H1 (cell line): Measurements from ENCODE around the gene REC8. TPM values are rescaled to one million over a fixed set of nuclear protein-coding genes. Genes with fewer than 3 reads are reported as not detected.

Source experiments
- CTCF ChIA-PET: fragments of 300-600 bp; sonication (Branson Sonifier 250); formaldehyde crosslinking; loops from one replicate; lab custom pipeline; 2021; ENCODE audit not compliant: partially characterized antibody; lab: Charles Lee
- POLR2A ChIA-PET: fragments of 300-600 bp; sonication (Branson Sonifier 250); formaldehyde crosslinking; loops from one replicate; lab custom pipeline; 2021; ENCODE audit warnings: inconsistent platforms; ENCODE audit not compliant: partially characterized antibody; lab: Charles Lee
- DNase-seq, 2 experiments: peaks; one replicate each; pipeline versions ENCODE4 v3.0.0 to v3.0.0-alpha.2; 2010 to 2022; ENCODE audit warnings: low spot score in 2 of 2, low read depth in 1 of 2, mixed read lengths in 1 of 2
- FAIRE-seq: peaks from 2 replicates; lab custom pipeline; 2011; peaks lifted over from hg19 to GRCh38; lab: Jason Lieb, UNC
- H2AFZ ChIP-seq: 2 replicates; pipeline ENCODE4 v1.8.1; 2012; ENCODE audit warnings: low read length, inconsistent platforms
- H2AK5ac ChIP-seq: 2 replicates; pipeline ENCODE4 v1.6.1; 2013; ENCODE audit warnings: low read depth, low read length
- H2BK120ac ChIP-seq: replicated peaks from 2 replicates; pipeline ENCODE3; 2013; ENCODE audit warnings: low read depth, low read length, inconsistent platforms
- H2BK12ac ChIP-seq: 2 replicates; pipeline ENCODE4 v1.6.1; 2013; ENCODE audit warnings: low read depth, low read length
- H2BK15ac ChIP-seq: 2 replicates; pipeline ENCODE4 v1.6.1; 2013; ENCODE audit warnings: low read length
- H2BK20ac ChIP-seq: 2 replicates; pipeline ENCODE4 v1.6.1; 2013; ENCODE audit warnings: low read length
- H2BK5ac ChIP-seq: 2 replicates; pipeline ENCODE4 v1.6.1; 2013; ENCODE audit warnings: low read depth, low read length
- H3K14ac ChIP-seq: 2 replicates; pipeline ENCODE4 v1.6.1; 2013; ENCODE audit warnings: inconsistent platforms; ENCODE audit not compliant: insufficient read length
- H3K18ac ChIP-seq: 2 replicates; pipeline ENCODE4 v1.6.1; 2013; ENCODE audit warnings: low read length; ENCODE audit errors: extremely low read depth
- H3K23ac ChIP-seq: 2 replicates; pipeline ENCODE4 v1.6.1; 2013; ENCODE audit warnings: inconsistent platforms; ENCODE audit not compliant: insufficient read length
- H3K23me2 ChIP-seq: 2 replicates; pipeline ENCODE4 v1.6.1; 2013; ENCODE audit warnings: low read depth, low read length
- H3K27ac ChIP-seq: 2 replicates; pipeline ENCODE4 v1.6.1; 2011; ENCODE audit warnings: low read depth, low read length, inconsistent platforms
- H3K27me3 ChIP-seq, 4 experiments: replicated peaks in 1 of 4; 1 replicate in 1 of 4; 2 replicates in 3 of 4; pipeline versions ENCODE4 v1.6.1 to v1.8.1; 2011 to 2013; ENCODE audit warnings: low read length in 3 of 4, mild to moderate bottlenecking in 3 of 4, inconsistent platforms in 2 of 4, mixed read lengths in 2 of 4, moderate library complexity in 1 of 4; ENCODE audit not compliant: control insufficient read depth in 3 of 4, insufficient read depth in 3 of 4; ENCODE audit errors: extremely low read depth in 1 of 4
- H3K36me3 ChIP-seq, 4 experiments: 2 replicates each; pipeline versions ENCODE4 v1.6.1 to v1.8.1; 2011 to 2013; ENCODE audit warnings: mild to moderate bottlenecking in 4 of 4, low read length in 3 of 4, moderate library complexity in 2 of 4, control low read depth in 1 of 4, inconsistent platforms in 1 of 4; ENCODE audit not compliant: insufficient read depth in 4 of 4, control insufficient read depth in 2 of 4
- H3K4ac ChIP-seq: replicated peaks from 2 replicates; pipeline ENCODE3; 2013; ENCODE audit warnings: low read length, low read depth, mixed read lengths, inconsistent platforms; ENCODE audit not compliant: insufficient read length
- H3K4me1 ChIP-seq, 4 experiments: replicated peaks in 1 of 4; 1 replicate in 1 of 4; 2 replicates in 3 of 4; pipeline versions ENCODE4 v1.6.1 to v1.8.1; 2011 to 2013; ENCODE audit warnings: low read length in 3 of 4, inconsistent platforms in 2 of 4, mixed read lengths in 1 of 4; ENCODE audit not compliant: insufficient read depth in 4 of 4, control insufficient read depth in 3 of 4
- H3K4me2 ChIP-seq, 2 experiments: 2 replicates each; pipeline versions ENCODE4 v1.6.1 to v1.8.1; 2011 to 2013; ENCODE audit warnings: low read depth in 2 of 2, low read length in 2 of 2, control low read depth in 1 of 2, inconsistent platforms in 1 of 2, mild to moderate bottlenecking in 1 of 2; ENCODE audit not compliant: insufficient read depth in 1 of 2
- H3K4me3 ChIP-seq, 4 experiments: fragments of 200-600, 300-600 bp in 1 of 4; sonication (generic), shearing (Covaris generic), sonication (Bioruptor Twin) in 1 of 4; 2 replicates each; pipeline versions ENCODE4 v1.5.1 to v1.8.1; 2011 to 2016; ENCODE audit warnings: low read length in 4 of 4, low read depth in 3 of 4, control low read depth in 2 of 4, inconsistent platforms in 2 of 4, mild to moderate bottlenecking in 2 of 4, mixed read lengths in 1 of 4, moderate library complexity in 1 of 4; ENCODE audit not compliant: insufficient read depth in 2 of 4; ENCODE audit errors: extremely low read depth in 1 of 4
- H3K56ac ChIP-seq: replicated peaks from 2 replicates; pipeline ENCODE3; 2013; ENCODE audit warnings: low read depth, mild to moderate bottlenecking, mixed read lengths, low read length, inconsistent platforms; ENCODE audit not compliant: insufficient read length
- H3K79me1 ChIP-seq: 2 replicates; pipeline ENCODE4 v1.6.1; 2013; ENCODE audit warnings: low read depth, low read length, control low read depth
- H3K79me2 ChIP-seq, 2 experiments: 2 replicates each; pipeline versions ENCODE4 v1.6.1 to v1.8.1; 2012 to 2013; ENCODE audit warnings: low read length in 2 of 2, mild to moderate bottlenecking in 2 of 2, inconsistent platforms in 1 of 2; ENCODE audit not compliant: insufficient read depth in 2 of 2, control insufficient read depth in 1 of 2
- H3K9ac ChIP-seq, 4 experiments: replicated peaks in 1 of 4; 1 replicate in 1 of 4; 2 replicates in 3 of 4; pipeline versions ENCODE4 v1.6.1 to v1.8.1; 2011 to 2013; ENCODE audit warnings: low read depth in 3 of 4, low read length in 3 of 4, control low read depth in 2 of 4, mild to moderate bottlenecking in 2 of 4, moderate library complexity in 2 of 4, inconsistent platforms in 1 of 4; ENCODE audit errors: extremely low read depth in 1 of 4
- H3K9me3 ChIP-seq, 2 experiments: 2 replicates each; pipeline versions ENCODE4 v1.6.1 to v1.8.1; 2012 to 2013; ENCODE audit warnings: mild to moderate bottlenecking in 2 of 2, moderate library complexity in 2 of 2, control low read depth in 1 of 2, inconsistent platforms in 1 of 2, low read depth in 1 of 2, low read length in 1 of 2, mixed read lengths in 1 of 2; ENCODE audit not compliant: insufficient read depth in 2 of 2
- H4K20me1 ChIP-seq, 2 experiments: replicated peaks in 1 of 2; 2 replicates each; pipeline versions ENCODE3 to v1.8.1; 2011 to 2013; ENCODE audit warnings: inconsistent platforms in 2 of 2, low read length in 2 of 2, mild to moderate bottlenecking in 1 of 2; ENCODE audit not compliant: insufficient read depth in 2 of 2, control insufficient read depth in 1 of 2
- H4K5ac ChIP-seq: 2 replicates; pipeline ENCODE4 v1.6.1; 2013; ENCODE audit warnings: low read length, low read depth, mixed read lengths, inconsistent platforms; ENCODE audit not compliant: insufficient read length
- H4K8ac ChIP-seq: 2 replicates; pipeline ENCODE4 v1.8.0; 2013; ENCODE audit warnings: mild to moderate bottlenecking, moderate library complexity, low read length, inconsistent platforms; ENCODE audit not compliant: insufficient read depth; ENCODE audit errors: extremely low read depth
- H4K91ac ChIP-seq: replicated peaks from 2 replicates; pipeline ENCODE3; 2013; ENCODE audit warnings: low read length, mixed read lengths, inconsistent platforms; ENCODE audit not compliant: insufficient read length
- BCL11A ChIP-seq, 2 experiments: IDR thresholded peaks; one replicate each; pipeline ENCODE4 v1.6.1; 2011; ENCODE audit warnings: low read depth in 2 of 2, low read length in 2 of 2, mild to moderate bottlenecking in 2 of 2
- HDAC2 ChIP-seq, 2 experiments: fragments of 300-600 bp in 1 of 2; sonication (generic) in 1 of 2; IDR thresholded peaks; 2 replicates each; pipeline ENCODE4 v1.6.1; 2011 to 2012; ENCODE audit warnings: low read depth in 2 of 2, low read length in 2 of 2, mild to moderate bottlenecking in 2 of 2, moderate library complexity in 2 of 2, borderline replicate concordance in 1 of 2, inconsistent platforms in 1 of 2
- JUND ChIP-seq: IDR thresholded peaks from 2 replicates; pipeline ENCODE4 v1.6.1; 2011; ENCODE audit warnings: mild to moderate bottlenecking, improper control_type of control experiment, low read length
- KDM1A ChIP-seq: fragments of 200-600, 300-600 bp; sonication (generic); IDR thresholded peaks from 2 replicates; pipeline ENCODE4 v1.7.1; 2016; ENCODE audit warnings: mild to moderate bottlenecking, low read length, borderline replicate concordance
- NANOG ChIP-seq: IDR thresholded peaks from 2 replicates; pipeline ENCODE4 v1.6.1; 2011; ENCODE audit warnings: low read length, low read depth, mild to moderate bottlenecking, inconsistent platforms; ENCODE audit not compliant: insufficient read depth, poor library complexity, severe bottlenecking
- RFX5 ChIP-seq: IDR thresholded peaks from 2 replicates; pipeline ENCODE4 v1.6.1; 2011; ENCODE audit warnings: low read depth, low read length, improper control_type of control experiment, borderline replicate concordance
- TCF12 ChIP-seq: IDR thresholded peaks from 2 replicates; pipeline ENCODE4 v1.6.1; 2011; ENCODE audit warnings: low read depth, mild to moderate bottlenecking, low read length
- whole genome bisulfite sequencing, 2 experiments: shearing (Covaris generic) in 1 of 2; methylation state at CpG; one replicate each; pipeline versions ENCODE4 v1.1.6 to v1.1.7; 2013 to 2015; ENCODE audit warnings: low lambda C conversion rate in 2 of 2, mixed read lengths in 2 of 2, inconsistent platforms in 1 of 2, low coverage in 1 of 2, missing lambda C conversion rate in 1 of 2; ENCODE audit not compliant: insufficient replicate concordance in 2 of 2, insufficient coverage in 1 of 2, insufficient read length in 1 of 2; ENCODE audit errors: extremely low coverage in 1 of 2, missing lambda C conversion rate in 1 of 2; 5-methylcytosine and 5-hydroxymethylcytosine counted together
- polyA plus RNA-seq, 7 experiments: library from polyadenylated mRNA; depleted of rRNA in 3 of 7; stranded (reverse) in 5 of 7; unstranded in 2 of 7; fragments of >200 nt in 5 of 7; fragments of 200-250 nt in 2 of 7; gene quantifications; 1 replicate in 5 of 7; 2 replicates in 1 of 7; 4 replicates in 1 of 7; pipeline versions ENCODE4 v1.2.1 to v1.2.3, GENCODE V29; 2011 to 2013; ENCODE audit warnings: missing spikeins in 2 of 7, mixed read lengths in 2 of 7
- total RNA-seq: library from RNA; stranded (reverse); fragmentation: NEBNext Ultra II Directional; extraction: Animal tissue kit (Norgen Biotek cat#: 25700); gene quantifications from 2 replicates; pipeline ENCODE4 v1.2.1, GENCODE V29; 2021

Gene REC8
- total and polyA plus RNA-seq, 2 of the 8 experiments (the other 6 are each of a cell fraction or from before 2014, with no cell fraction given): 9.8 to 28.5 TPM

DNA sequence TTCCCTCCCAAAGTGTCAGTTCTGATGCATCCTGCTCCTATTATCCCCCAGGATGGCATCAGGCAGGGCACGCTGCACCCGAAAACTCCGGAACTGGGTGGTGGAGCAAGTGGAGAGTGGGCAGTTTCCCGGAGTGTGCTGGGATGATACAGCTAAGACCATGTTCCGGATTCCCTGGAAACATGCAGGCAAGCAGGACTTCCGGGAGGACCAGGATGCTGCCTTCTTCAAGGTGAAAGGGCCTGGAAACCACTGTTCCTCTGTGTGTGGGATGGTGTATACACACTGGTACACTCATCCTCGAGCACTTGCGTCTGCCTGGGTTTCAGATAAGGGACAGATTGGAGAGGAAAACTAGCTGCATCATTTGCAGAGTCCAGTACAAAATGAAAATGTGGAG, 9.8 kb upstream of the REC8 start:
- no peak overlapping the region for H2AFZ ChIP-seq
- no peak overlapping the region for H3K4ac ChIP-seq
- H3K4me2 ChIP-seq: no peak overlapping the region; a peak in 1 of 4 replicates
- no peak overlapping the region for H3K56ac ChIP-seq
- no peak overlapping the region for H4K5ac ChIP-seq
- H3K18ac ChIP-seq: no peak overlapping the region
- H3K79me2 ChIP-seq: no peaks in the 10 kb centered on the region
- CTCF ChIA-PET: interaction anchor here (0.7 to 3.3 kb wide), 21 partner anchors 9 to 135 kb away, joined by 3 to 24 read pairs (median 5); partner anchors contain the start of genes DCAF11, NRL, PSME2 and RNF31
- H3K27ac ChIP-seq: no peak overlapping the region
- 0 out of 2 replicates have a peak overlapping the region, but pooled peaks have one; percentile 16 for H2BK5ac ChIP-seq
- H3K79me1 ChIP-seq: no peaks in the 10 kb centered on the region
- H2BK12ac ChIP-seq: 0 out of 2 replicates have a peak overlapping the region, but pooled peaks have one; percentile 23
- H3K23me2 ChIP-seq: 0 out of 2 replicates have a peak, but pooled peaks cover 2% of the 10 kb centered on the region
- H3K27me3 ChIP-seq: no peaks in the 10 kb centered on the region
- no peak overlapping the region for H4K8ac ChIP-seq
- 95% methylated on average over 8 of the region's 8 CpGs; no CpG with 5 or more reads in 1 of the 2 experiments for WGBS, 2 experiments
- peaks cover 0 to 10% (median 2%) of the 10 kb centered on the region in 4 experiments; a peak in 3 of 7 replicates for H3K4me1 ChIP-seq
- peaks cover 0 to 16% of the 10 kb centered on the region in 2 experiments for H4K20me1 ChIP-seq
- FAIRE-seq (no peak), DNase-seq (no peak)
- no peak overlapping the region for H4K91ac ChIP-seq
- H3K36me3 ChIP-seq: peaks cover 15 to 38% (median 24%) of the 10 kb centered on the region in 4 experiments
- no peak overlapping the region for H2BK20ac ChIP-seq
- no peak overlapping the region for H2BK15ac ChIP-seq
- POLR2A ChIA-PET: interaction anchor here (1.1 to 7.6 kb wide), 17 partner anchors 8 to 157 kb away, joined by 3 to 93 read pairs (median 12); partner anchors contain the start of genes CHMP4A, EMC9, GMPR2 and NEDD8
- H3K9me3 ChIP-seq: no peaks in the 10 kb centered on the region
- H3K14ac ChIP-seq: no peak overlapping the region
- H3K23ac ChIP-seq: no peak overlapping the region
- no peak overlapping the region; a peak in 1 of 7 replicates for H3K9ac ChIP-seq
- no peak overlapping the region for H2BK120ac ChIP-seq
- H3K4me3 ChIP-seq: no peak overlapping the region
- no peak overlapping the region for H2AK5ac ChIP-seq
- TF ChIP-seq BCL11A (IDR thresholded peaks at IDR 0.05; ENCODE audit: low read depth in 2 of 2, low read length in 2 of 2): no peak
- no peak for TF ChIP-seq JUND
- no peak for TF ChIP-seq HDAC2 (IDR thresholded peaks at IDR 0.05; ENCODE audit: borderline replicate concordance in 1 of 2, low read depth in 2 of 2, low read length in 2 of 2)
- TF ChIP-seq NANOG: no peak
- no peak for TF ChIP-seq KDM1A
- no peak for TF ChIP-seq RFX5
- no peak for TF ChIP-seq TCF12
